ENCODE measurements around the gene SOS2. TPM values are rescaled to one million over a fixed set of nuclear protein-coding genes. Genes with fewer than 3 reads are reported as not detected.

SOS2 gene
- total and polyA plus RNA-seq, 12 donors: 6.1 to 39.1 (median 27.8) TPM

- 83 to 94% (median 92%) methylated on average over 2 of the region's 2 CpGs for WGBS, 4 donors
These were observed 130.6 kb downstream of the SOS2 start for GRCh38 chr14:50100805-50101204.

DNA sequence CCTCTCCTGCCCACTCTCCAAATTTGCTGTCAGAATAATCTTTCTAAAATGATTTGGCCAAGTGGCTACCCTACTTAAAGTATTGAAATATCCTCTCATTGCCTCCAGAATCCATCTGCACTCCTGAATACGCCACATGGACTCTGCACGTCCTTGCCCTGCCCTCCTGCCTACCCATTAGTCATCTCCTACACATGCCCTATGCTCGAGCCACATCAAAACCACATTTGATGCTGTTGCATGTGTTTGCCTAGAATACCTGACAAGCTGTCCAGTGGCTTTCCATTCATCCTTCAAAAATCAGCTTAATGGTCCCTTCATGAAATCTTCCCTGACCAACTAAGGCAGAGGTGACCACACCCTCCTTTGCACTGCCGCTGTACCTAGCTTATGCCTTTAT lies 132.0 kb downstream of the SOS2 start:
- Histone ChIP-seq H3K4me3 (no peak overlapping the region), H3K36me3 (replicated peaks in 1 of 2) (no peaks in the 10 kb centered on the region), H3K27ac (no peak overlapping the region), H3K4me1 (replicated peaks in 1 of 2) (no peaks in the 10 kb centered on the region), H3K9me3 (replicated peaks in 1 of 3) (no peaks in the 10 kb centered on the region), H3K27me3 (no peaks in the 10 kb centered on the region)
- intact Hi-C loops (cut with DNase I): no loop called here
- no peak for TF ChIP-seq POLR2A (IDR thresholded peaks at IDR 0.05)
- no peak for TF ChIP-seq CTCF (IDR thresholded peaks at IDR 0.05)
- no peak for DNase-seq
- 76 to 86% (median 80%) methylated on average over 4 of the region's 4 CpGs for WGBS, 4 donors

More at GRCh38 chr14:50100805-50101204, 130.6 kb downstream of the SOS2 start:
- H3K36me3 ChIP-seq (replicated peaks in 1 of 2): no peaks in the 10 kb centered on the region
- H3K27ac ChIP-seq: no peak overlapping the region
- intact Hi-C loops (cut with DNase I): loop anchor here in 1 of 2 donors (10.0 kb wide), 1 partner anchor 216 kb away; no protein-coding TSS in a partner anchor
- H3K9me3 ChIP-seq (replicated peaks in 1 of 3): no peaks in the 10 kb centered on the region
- no peaks in the 10 kb centered on the region for H3K27me3 ChIP-seq
- TF ChIP-seq CTCF (IDR thresholded peaks at IDR 0.05): no peak
- DNase-seq: no peak
- H3K4me3 ChIP-seq: no peak overlapping the region
- H3K4me1 ChIP-seq (replicated peaks in 1 of 2): no peaks in the 10 kb centered on the region

- H3K36me3 ChIP-seq (replicated peaks in 1 of 2): no peaks in the 10 kb centered on the region
- TF ChIP-seq POLR2A (IDR thresholded peaks at IDR 0.05) (no peak), CTCF (IDR thresholded peaks at IDR 0.05) (no peak)
These were observed 135.5 kb downstream of the SOS2 start for GRCh38 chr14:50095895-50096294.

GRCh38 chr14:50094056-50094755 lies 137.2 kb downstream of the SOS2 start:
- no peaks in the 10 kb centered on the region for H3K36me3 ChIP-seq (replicated peaks in 1 of 2)
- H3K9me3 ChIP-seq (replicated peaks in 1 of 3): no peaks in the 10 kb centered on the region
- no peak overlapping the region for H3K27ac ChIP-seq
- H3K4me1 ChIP-seq (replicated peaks in 1 of 2): no peaks in the 10 kb centered on the region
- no peak overlapping the region for H3K4me3 ChIP-seq
- no peak for DNase-seq
- WGBS, 4 donors: 92 to 99% (median 95%) methylated on average over 11 of the region's 11 CpGs
- no peak for TF ChIP-seq POLR2A (IDR thresholded peaks at IDR 0.05)
- TF ChIP-seq CTCF (IDR thresholded peaks at IDR 0.05): no peak
- H3K27me3 ChIP-seq: no peaks in the 10 kb centered on the region
- intact Hi-C loops (cut with DNase I): no loop called here

More at GRCh38 chr14:50095895-50096294, 135.5 kb downstream of the SOS2 start:
- H3K4me3 ChIP-seq: no peak overlapping the region
- 69 to 79% (median 73%) methylated on average over 1 of the region's 1 CpG for WGBS, 4 donors
- H3K9me3 ChIP-seq (replicated peaks in 1 of 3): no peaks in the 10 kb centered on the region
- no peak overlapping the region for H3K27ac ChIP-seq
- intact Hi-C loops (cut with DNase I): no loop called here
- H3K27me3 ChIP-seq: no peaks in the 10 kb centered on the region
- H3K4me1 ChIP-seq (replicated peaks in 1 of 2): no peaks in the 10 kb centered on the region
- DNase-seq: no peak

All from adrenal gland (tissue), 12 donors.